Adipose tissue (tissue), 3 donors: ENCODE measurements around the gene UGT1A5. TPM values are rescaled to one million over a fixed set of nuclear protein-coding genes. Genes with fewer than 3 reads are reported as not detected.

ENCODE experiments used
- H3K27ac ChIP-seq: one replicate; pipeline ENCODE4 v1.5.1; 2013; ENCODE audit warnings: low read depth, low read length
- WGBS, 3 donors: extraction: QIAGEN DNeasy Blood & Tissue Kit; methylation state at CpG; one replicate each; pipeline ENCODE4 v1.1.7; 2013; 5-methylcytosine and 5-hydroxymethylcytosine counted together
- polyA plus RNA-seq, 3 donors: library from polyadenylated mRNA; stranded (reverse); fragments of 200-250 nt; gene quantifications; one replicate each; pipeline ENCODE4 v1.2.3, GENCODE V29; 2013
- donor health status: healthy with polysubstance abuse.
- donor health status: Bipolar disorder and iron deficiency.
- donor health status: healthy.

UGT1A5 gene
- under 1 TPM in 1 of 3 donors, not detected in 2; 0.04 TPM for polyA plus RNA-seq

DNA sequence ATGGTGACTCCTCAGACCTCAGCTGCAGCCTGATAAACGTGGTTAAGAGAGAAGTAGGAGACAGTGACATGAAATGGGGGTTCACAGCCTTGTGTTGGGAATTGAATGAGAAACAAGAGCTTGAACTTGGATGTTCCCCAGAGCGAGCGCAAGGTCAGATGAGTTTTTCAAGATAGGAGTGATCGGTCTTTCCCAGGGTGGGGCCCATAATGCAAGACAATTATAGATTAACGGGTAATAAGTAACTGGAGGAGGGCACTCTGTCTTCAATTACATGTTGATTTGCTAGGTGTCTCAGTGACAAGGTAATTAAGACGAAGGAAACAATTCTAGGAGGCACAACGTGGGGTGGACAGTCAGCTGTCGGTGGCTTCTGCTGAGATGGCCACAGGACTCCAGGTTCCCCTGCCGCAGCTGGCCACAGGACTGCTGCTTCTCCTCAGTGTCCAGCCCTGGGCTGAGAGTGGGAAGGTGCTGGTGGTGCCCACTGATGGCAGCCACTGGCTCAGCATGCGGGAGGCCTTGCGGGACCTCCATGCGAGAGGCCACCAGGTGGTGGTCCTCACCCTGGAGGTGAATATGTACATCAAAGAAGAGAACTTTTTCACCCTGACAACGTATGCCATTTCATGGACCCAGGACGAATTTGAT lies at the start of gene UGT1A5:
Gene UGT1A5 (plus strand): TSS at position 297 of the 651 bp plus-strand sequence. CDS start 85 bp downstream, at position 382.
- WGBS, 3 donors: 67 to 81% (median 78%) methylated on average over 14 of the region's 14 CpGs
- H3K27ac ChIP-seq: no peak within 1 kb of the TSS

DNA sequence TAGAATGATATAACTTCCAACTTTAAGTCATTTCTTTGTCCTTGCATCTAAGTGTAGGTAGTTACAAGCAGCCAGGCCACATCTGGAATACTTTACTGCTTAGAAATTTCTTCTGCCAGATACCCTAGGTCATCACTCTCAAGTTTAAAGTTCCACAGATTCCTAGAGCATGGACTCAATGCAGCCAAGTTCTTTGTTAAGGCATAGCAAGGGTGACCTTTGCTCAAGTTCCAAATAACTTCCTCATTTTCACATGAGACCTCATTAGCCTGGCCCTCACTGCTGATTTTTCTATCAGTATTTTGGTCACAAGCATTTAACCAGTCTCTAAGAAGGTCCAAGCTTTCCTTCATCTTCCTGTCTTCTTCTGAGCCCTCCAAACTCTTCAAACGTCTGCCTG lies 48.8 kb upstream of the UGT1A5 start:
- WGBS, 3 donors: 28 to 45% (median 45%) methylated on average over 1 of the region's 1 CpG
- H3K27ac ChIP-seq: no peak overlapping the region

DNA sequence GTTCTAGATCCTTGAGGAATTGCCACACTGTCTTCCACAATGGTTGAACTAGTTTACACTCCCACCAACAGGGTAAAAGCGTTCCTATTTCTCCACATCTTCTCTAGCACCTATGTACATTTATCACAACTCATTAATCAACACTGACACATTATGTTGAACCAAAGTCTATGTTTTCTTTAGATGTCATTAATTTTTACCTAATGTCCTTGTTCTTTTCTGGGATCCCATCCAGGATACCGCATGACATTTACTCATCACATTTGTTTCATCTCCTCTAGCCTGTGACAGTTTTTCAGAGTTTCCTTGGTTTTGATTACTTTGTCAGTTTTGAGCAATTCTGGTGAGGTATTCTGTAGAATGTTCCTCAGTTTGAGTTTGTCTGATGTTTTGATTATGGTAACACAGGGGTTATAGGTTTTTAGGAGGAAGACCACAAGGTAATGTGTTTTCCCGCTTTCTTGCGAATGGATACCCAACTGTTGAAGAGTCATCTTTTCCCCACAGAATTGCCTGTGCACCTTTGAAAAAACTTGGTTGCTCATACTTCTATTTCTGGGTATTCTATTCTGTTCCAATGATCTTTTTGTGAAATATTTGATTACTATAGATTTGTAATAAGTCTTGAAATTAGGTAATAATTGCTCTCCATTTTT lies 44.0 kb upstream of the UGT1A5 start:
- H3K27ac ChIP-seq: no peak overlapping the region
- WGBS, 3 donors: 62 to 90% (median 87%) methylated on average over 4 of the region's 4 CpGs

DNA sequence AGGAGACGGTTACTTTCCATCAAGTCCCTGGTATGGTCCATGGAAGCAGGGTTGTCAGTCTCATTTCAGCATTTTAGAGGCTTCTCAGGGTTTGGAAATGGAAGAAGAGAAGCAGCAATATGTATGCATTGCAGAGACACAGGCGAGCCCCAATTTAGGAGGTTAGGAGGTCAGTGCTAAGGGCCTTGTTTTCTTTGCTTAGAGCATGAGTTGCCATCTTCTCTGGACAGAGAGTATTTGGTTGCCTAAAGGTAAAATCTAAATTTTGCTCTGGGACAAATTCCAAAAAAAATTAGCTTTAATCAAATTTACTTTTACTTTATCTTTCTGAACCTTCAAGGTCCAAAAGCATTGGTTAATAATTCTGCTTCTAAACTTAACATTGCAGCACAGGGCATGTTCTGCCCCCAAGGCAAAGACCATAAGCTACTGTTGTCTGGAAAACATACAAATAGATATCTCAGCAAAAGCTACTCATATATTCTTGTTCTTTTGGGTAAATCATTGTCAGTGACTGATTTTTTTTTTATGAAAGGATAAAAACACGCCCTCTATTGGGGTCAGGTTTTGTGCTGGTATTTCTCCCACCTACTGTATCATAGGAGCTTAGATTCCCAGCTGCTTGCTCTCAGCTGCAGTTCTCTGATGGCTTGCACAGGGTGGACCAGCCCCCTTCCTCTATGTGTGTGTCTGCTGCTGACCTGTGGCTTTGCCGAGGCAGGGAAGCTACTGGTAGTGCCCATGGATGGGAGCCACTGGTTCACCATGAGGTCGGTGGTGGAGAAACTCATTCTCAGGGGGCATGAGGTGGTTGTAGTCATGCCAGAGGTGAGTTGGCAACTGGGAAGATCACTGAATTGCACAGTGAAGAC lies 41.2 kb upstream of the UGT1A5 start, which contains the start of gene UGT1A9:
Gene UGT1A9 (plus strand): TSS at position 609 of the 872 bp plus-strand sequence. CDS start 37 bp downstream, at position 646.
- WGBS, 3 donors: 78 to 84% (median 82%) methylated on average over 5 of the region's 5 CpGs

GRCh38 chr2:233672886-233673285 lies 39.8 kb upstream of the UGT1A5 start:
- no peak overlapping the region for H3K27ac ChIP-seq
- 61 to 88% (median 61%) methylated on average over 3 of the region's 3 CpGs for WGBS, 3 donors

More for the DNA sequence above, 41.2 kb upstream of the UGT1A5 start, which contains the start of gene UGT1A9:
- no peak within 1 kb of the TSS for H3K27ac ChIP-seq

GRCh38 chr2:233673896-233674295 lies 38.8 kb upstream of the UGT1A5 start:
- no peak overlapping the region for H3K27ac ChIP-seq

GRCh38 chr2:233674314-233674713 lies 38.4 kb upstream of the UGT1A5 start:
- H3K27ac ChIP-seq: no peak overlapping the region
- whole genome bisulfite sequencing, 3 donors: 50 to 73% (median 52%) methylated on average over 1 of the region's 1 CpG

GRCh38 chr2:233674995-233675394 lies 37.7 kb upstream of the UGT1A5 start:
- 16 to 51% (median 49%) methylated on average over 4 of the region's 4 CpGs for WGBS, 3 donors
- H3K27ac ChIP-seq: no peak overlapping the region

DNA sequence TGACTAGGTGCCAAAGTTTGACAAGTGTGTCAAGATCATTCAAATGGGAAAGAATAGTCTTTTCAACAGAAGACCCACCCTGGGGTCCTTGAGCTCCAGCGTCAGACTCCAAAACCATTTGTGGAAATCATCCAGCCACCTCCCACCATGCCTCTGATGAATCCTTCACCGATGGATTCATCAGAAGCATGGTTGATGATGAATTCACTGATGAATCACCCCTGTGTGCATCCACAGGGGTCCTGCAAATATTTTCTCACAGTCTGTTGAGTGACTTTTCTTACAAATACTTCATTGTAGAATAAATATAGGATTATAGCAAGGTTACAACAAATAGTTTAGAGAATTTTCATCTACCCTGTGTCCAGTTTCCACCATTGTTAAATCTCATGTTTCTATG lies 36.7 kb upstream of the UGT1A5 start:
- 82 to 88% (median 87%) methylated on average over 2 of the region's 2 CpGs for WGBS, 3 donors
- no peak overlapping the region for H3K27ac ChIP-seq

GRCh38 chr2:233679196-233679595 lies 33.5 kb upstream of the UGT1A5 start:
- no peak overlapping the region for H3K27ac ChIP-seq
- 50 to 80% (median 74%) methylated on average over 4 of the region's 4 CpGs for WGBS, 3 donors

DNA sequence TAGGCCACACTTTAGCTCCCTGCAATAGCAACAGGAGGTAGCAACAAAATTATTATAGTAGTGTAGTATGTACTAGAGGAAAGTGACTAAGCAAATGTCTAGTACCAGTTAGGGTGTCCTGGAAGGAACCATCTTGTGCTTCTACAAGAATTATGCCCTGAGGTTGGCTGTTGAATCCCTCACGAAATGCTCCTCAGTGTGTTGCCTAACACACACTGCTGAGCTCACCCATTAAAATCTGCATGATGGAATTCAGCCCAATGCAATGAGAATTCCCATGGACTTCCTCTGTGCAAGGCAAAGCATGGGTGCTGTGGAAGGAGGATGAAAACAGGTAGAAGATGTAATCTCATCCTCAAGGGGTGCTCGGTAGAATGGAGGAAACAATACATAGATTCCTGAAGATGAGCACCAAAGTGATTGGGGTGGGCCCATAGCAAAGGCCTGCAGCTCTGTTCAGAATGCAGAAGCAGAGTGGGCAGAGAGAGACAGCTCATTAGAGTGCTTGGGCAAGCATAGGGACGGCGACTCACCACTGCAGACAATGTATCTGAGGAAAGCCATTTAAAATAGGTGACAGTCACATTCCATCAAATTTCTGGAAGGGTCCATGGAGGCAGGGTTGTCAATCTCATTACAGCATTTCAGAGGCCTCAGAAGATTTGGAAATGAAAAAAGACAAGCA lies 32.2 kb upstream of the UGT1A5 start:
- WGBS, 3 donors: 69 to 89% (median 84%) methylated on average over 4 of the region's 4 CpGs
- H3K27ac ChIP-seq: no peak overlapping the region

DNA sequence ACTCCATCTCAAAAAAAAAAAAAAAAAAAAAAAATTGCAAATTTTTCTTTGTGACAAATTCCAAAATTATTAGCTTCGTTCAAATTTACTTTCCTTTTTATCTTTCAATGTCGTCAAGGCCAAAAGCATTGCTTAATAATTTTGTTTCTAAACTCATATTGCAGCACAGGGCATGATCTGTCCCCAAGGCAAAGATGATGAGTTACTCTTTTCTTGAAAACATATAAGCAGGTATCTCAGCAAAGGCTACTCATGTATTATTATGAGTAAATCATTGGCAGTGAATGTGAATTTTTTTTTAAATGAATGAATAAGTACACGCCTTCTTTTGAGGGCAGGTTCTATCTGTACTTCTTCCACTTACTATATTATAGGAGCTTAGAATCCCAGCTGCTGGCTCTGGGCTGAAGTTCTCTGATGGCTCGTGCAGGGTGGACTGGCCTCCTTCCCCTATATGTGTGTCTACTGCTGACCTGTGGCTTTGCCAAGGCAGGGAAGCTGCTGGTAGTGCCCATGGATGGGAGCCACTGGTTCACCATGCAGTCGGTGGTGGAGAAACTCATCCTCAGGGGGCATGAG lies 31.1 kb upstream of the UGT1A5 start, which contains the start of gene UGT1A7:
Gene UGT1A7 (plus strand): TSS at position 381 of the 579 bp plus-strand sequence. CDS start 37 bp downstream, at position 418.
- 56 to 73% (median 70%) methylated on average over 5 of the region's 5 CpGs for WGBS, 3 donors
- H3K27ac ChIP-seq: no peak within 1 kb of the TSS

DNA sequence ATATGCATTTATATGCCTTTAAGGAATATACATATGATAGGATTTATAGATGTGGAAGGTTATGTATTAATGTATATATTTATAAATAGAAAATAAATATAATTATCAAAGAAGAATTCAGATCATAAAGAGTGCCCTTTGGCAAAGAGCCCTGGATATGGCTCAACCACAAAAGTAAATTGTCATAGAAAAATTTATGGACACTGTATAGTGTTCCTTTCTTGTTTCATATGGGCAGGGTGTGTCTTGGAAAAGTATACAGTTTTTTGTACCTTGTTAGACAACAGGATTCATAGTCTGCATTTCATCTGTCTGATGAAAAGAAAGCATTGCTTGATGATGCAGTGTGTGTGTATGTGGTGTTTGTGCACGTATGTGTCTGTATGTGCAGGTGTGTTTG lies 28.1 kb upstream of the UGT1A5 start:
- WGBS, 3 donors: 53 to 80% (median 76%) methylated on average over 1 of the region's 1 CpG
- H3K27ac ChIP-seq: no peak overlapping the region

- WGBS, 3 donors: 72 to 77% (median 76%) methylated on average over 5 of the region's 5 CpGs
- H3K27ac ChIP-seq: no peak overlapping the region
Measured at GRCh38 chr2:233686928-233687327, 25.8 kb upstream of the UGT1A5 start.

GRCh38 chr2:233688341-233688740 lies 24.4 kb upstream of the UGT1A5 start:
- no peak overlapping the region for H3K27ac ChIP-seq
- 71 to 88% (median 87%) methylated on average over 5 of the region's 5 CpGs for WGBS, 3 donors

GRCh38 chr2:233689031-233689430 lies 23.7 kb upstream of the UGT1A5 start:
- H3K27ac ChIP-seq: no peak overlapping the region

- no peak overlapping the region for H3K27ac ChIP-seq
- WGBS, 3 donors: 2 to 6% (median 5%) methylated on average over 3 of the region's 3 CpGs
Measured at GRCh38 chr2:233689501-233689900, 23.2 kb upstream of the UGT1A5 start.

DNA sequence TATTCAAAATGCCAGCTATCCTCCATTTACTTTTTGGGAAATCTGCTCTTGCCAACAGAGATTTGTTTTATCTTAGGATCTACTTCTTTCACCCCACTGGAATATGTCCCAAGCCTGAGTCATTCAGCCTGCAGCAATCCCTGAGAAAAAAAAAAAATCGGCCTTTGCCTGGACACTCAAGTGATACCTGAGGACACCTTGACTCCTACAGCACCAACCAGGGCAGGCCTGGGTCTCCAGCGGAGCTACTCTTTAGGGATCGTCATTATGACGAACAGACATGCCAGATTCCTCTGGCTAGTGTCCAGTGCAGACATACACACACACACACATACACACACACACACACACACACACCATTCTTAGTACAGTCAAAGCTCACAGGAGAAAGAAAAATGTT lies 22.3 kb upstream of the UGT1A5 start:
- WGBS, 3 donors: 67 to 76% (median 69%) methylated on average over 4 of the region's 4 CpGs
- no peak overlapping the region for H3K27ac ChIP-seq
